HG03439 (cell line): Measurements from ENCODE around the gene MIP.
"Not testable (repeated sequence)": the region's sequence is repeated elsewhere in the genome, so short reads cannot be mapped to it uniquely, and the experiment has no call there.

Source experiments
- ATAC-seq: cut with Tn5 transposase; IDR thresholded peaks from one replicate; pipeline ENCODE4 v1.9.1; 2021; ENCODE audit warnings: mild to moderate bottlenecking, moderate library complexity; ENCODE audit not compliant: unreplicated experiment

MIP gene

DNA sequence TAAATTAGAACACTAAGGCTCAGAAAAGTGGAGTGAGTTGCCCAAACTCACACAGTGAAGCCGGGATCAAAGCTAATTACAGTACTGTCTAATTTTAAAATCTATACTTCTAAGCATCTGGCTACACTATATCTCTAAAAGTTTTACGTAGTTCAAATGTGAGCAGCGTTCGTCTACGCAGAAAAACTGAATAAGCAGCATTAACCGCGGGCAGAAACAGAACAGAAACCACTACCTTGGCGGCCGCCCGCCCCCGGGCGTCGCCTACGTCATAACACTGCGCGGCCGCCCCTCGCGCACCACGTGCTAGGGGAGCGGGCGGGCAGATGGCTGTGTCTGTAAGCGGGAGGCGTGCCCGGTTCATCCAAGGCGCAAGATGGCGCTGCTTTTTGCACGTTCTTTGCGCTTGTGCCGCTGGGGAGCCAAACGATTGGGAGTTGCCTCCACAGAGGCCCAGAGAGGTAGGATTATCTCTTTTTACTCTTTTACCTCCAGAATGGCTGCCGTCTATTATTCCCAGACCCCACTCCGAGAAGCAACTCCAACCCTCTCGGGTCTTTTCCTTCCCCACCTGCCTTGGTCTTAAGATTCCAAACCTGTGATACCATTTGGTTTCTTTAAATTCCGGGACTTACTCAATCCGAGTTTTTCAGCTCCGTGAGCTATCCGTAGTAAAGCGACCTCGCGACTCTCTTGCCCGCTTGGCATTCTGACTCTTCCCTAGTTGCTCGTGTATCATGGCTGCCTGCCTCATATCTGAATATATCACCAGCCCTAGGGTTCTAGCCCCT lies 14.0 kb upstream of the MIP start, which contains the start of gene SPRYD4:
TSS of gene SPRYD4 (plus strand) at position 363 of the 791 bp plus-strand sequence. CDS start at position 377, 14 bp downstream.
- ATAC-seq, result peak; percentile 84

DNA sequence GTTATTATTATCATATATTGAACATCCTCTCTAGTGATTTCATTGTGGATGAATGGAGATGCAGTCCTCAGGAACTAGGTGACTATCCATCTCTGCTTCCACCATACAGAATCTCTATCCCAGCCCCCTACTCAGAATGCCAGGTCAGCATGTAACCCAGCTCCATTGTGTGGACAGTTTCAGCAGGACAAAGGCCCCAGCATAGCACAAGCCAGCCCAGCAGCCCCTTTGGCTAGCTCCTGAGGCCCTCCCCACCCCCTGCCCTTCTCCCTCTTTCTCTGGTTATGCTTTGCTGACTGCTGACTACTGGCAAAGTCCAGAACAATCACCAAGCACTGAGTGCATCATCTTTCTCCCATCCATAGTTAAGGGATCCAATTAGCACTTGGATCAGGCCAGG lies 8.1 kb upstream of the MIP start:
- ATAC-seq, result no peak

DNA sequence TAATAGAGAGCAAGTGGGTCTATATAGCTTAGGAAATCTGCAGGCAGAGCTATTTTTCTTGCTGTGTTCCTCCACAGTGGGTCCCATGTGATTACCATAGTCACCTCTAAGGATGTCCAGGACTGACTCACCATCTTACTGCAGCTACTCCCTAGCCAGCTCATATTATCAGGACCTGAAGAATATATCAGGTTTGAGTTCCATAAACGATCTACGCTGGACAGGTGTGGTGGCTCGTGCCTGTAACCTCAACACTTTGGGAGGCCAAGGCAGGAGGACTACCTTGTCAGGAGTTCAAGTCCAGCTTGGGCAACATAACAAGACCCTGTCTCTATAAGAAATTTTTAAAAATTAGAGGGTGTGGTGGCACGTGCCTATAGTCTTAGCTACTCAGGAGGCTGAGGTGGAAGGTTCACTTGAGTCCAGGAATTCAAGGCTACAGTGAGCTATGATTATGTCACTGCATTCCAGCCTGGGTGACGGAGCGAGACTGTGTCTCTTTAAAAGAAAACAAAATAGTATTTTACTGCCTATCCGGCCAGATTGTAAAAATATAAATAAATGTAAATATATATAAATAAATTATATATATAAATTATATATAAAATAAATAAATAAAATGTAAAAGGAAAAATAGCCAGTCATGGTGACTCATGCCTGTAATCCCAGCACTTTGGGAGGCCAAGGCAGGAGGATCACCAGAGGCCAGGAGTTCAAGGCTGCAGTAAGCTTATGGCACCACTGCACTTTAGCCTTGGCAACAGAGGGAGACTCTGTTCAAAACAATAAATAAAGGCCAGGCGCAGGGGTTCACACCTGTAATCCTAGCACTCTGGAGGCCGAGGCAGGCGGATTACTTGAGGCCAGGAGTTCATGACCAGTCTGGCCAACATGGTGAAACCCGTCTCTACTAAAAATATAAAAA lies 7.0 kb upstream of the MIP start:
- no peak for ATAC-seq

DNA sequence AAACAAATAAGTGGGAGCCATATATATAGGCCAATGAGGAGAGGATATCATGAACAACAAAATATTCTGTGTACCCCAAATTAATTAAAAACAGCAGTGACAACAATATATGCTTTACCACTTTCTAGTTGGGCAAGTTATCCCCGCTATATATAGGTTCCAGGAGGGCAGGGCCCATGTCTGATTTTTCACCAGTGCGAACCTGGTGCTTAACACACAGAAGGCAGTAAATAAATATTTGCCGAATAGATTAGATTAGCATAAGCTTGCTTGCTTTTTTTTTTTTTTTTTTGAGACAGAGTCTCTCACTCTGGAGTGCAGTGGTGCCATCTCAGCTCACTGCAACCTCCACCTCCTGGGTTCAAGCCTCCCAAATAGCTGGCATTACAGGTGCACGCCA lies 3.4 kb upstream of the MIP start:
- no peak for ATAC-seq

DNA sequence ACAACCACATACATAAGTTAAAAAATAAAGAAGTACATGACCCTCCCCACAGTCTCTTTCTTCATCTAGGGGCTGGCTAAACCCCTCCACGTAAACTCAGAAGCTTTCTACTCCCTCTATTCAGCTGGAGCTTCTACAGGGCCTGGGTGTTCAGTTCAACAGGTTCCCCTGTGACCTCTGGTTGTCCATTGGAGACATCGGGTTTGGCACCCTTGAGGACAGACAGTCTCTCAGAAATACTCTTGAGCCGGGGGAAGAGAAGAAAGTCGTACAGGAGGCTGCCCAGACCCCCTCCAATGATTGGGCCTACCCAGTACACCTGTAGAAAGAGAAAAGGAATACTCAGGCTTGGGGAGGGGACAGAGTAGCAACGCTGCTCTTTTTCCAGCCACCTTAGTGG lies 3.3 kb downstream of the MIP start:
- ATAC-seq, result no peak

DNA sequence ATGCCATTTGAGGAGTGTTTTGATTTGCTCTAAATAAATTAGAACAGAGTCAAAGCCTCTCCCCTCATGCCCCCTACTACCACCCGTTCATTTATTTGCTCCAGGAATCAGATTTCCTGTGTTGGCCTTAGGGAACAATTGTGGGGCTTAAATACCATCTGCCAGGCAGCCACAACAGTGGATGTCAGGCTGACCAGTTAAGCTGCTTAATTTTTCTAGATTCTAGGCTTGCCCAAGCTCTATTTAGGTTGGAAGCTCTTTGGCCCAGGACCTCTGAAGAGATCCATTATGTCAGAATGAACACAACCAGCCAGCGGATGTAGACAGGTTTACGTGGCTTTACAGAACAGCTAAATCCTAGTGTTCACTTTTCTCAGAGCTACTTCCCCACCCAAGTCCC lies 4.2 kb downstream of the MIP start:
- no peak for ATAC-seq

DNA sequence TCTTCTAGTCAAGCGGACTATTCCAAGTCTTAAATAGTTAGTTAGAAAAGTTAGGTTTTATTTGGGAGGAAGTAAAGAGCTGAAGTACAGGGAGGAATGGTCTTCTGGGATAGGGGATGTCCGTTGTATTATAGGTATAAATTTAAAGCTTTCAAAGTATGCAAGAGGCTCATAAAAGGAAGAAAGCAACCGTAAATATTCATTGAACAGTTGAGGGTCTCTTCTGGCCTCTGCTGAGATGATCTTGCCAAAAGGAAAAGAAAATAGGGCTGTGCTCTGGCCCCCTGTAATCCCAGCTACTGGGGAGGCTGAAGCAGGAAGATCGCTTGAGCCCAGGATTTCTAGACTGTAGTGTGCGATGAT lies 4.9 kb downstream of the MIP start:
- no peak for ATAC-seq

DNA sequence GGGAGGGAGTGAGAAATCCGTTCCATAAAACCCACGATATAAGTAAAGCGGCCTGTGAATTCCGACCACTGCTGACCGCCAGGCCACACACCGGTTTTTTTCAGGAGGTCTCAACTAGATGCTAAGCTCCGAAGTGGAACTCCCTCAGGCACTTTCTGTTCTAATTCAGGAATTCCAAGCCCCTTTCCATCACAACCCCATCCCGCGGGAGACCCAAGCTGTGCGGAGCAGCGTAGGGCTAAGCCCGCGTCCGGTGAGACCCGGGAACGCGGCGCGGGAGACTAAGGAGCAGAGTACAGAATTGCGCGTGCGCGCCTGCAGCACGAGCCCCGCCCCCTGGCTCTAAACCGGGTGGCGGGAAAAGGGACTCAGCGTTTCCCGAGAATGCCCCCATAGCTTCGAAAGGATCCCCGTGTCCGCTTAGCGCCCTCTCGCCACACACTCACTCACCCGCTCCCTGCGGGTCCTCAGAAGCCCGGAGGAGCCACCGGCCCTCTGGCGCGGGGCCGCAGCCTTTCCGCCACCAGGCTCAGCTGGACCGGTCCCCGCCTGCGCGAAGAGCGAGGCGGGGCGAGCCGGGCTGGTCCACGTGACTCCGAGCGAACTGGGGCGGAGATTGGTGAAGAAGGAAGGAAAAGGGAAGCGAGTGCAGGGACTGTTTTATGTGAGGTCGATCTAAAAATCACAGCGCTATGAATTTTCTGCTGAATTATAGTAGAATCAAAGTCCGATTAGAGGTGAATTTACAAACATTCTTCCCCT lies 5.4 kb downstream of the MIP start, which contains the start of gene TIMELESS:
TSS of gene TIMELESS (minus strand) at position 567 of the 762 bp plus-strand sequence. CDS start 15,256 bp downstream, outside the sequence.
- peak; percentile 91 for ATAC-seq

DNA sequence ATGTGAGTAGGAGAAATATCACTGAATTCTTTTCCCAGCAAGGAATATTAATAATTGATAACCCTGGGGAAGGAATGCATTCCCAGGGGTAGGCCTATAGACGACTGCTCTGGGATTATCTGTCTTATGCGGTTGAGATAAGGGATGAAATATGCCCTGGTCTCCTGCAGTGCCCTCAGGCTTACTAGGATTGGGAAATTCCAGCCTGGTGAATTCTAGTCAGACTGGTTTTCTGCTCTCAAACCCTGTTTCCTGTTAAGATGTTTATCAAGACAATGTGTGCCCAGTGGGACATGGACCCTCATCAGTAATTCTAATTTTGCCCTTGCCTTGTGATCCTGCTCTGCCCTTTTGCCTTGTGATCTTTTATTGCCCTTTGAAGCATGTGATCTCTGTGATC lies 11.2 kb downstream of the MIP start:
- not testable (repeated sequence) for ATAC-seq

DNA sequence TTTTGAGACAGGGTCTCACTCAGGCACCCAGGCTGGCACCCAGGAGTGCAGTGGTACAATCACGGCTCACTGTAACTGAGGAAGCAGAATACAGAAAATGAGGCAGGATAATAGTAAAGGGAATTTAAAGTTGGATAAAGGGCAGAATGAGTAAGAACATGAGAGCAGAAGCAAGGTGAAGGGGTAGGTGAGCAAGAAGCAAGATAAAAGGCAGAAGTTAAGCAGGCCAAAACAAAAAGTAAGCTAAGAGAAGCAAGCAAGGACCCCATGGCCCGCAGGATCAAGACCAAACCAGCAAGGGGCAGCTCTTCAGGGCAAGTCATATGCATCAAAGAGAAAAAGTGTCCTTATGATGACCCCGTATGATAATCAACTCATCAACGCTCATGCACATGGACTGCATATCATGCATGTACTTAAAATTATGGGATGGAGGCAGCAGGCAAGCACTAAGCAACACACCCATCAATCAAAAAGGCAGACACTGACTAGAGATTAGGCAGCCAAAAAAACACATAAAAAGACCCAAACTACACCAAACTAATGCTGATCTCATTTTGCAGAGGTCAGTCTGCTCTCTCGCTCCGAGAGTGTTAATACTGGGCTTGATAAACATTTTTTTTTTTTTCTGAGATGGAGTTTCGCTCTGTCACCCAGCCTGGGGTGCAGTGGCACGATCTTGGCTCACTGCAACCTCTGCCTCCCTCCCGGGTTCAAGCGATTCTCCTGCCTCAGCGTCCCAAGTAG lies 16.9 kb downstream of the MIP start:
- no peak for ATAC-seq

DNA sequence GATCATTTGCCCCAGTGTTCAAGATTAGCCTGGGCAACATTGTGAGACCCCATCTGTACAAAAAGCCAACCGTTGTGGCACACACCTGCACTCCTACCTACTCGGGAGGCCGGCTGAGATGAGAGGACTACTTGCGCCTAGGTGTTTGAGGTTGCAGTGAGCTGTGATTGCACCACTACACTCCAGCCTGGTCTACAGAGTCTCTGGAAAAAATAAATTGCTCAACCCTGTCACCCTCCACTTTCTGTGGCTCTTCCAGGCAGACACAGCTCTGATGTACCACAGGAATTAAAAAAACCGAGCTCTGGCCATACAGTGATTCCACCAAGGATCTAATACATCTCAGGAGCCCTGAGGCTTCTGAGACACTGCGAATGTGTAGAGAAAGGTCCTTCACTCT lies 19.6 kb downstream of the MIP start:
- ATAC-seq, result no peak

DNA sequence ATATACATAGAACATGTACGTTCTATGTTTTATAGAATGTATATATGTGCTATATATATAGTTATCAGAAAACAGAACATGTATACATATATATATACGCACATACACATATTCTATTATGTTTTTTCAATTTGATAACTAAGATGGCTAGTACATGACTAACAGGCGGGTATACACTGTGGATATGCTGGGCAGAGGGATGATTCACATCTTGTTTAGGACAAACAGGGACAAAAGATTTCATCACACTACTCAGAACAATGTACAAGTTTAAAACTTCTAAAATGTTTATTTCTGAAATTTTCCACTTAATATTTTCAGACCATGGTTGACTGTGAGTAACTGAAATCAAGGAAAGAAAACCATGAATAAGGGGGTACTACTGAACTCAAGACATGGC lies 22.6 kb downstream of the MIP start:
- ATAC-seq, result no peak

DNA sequence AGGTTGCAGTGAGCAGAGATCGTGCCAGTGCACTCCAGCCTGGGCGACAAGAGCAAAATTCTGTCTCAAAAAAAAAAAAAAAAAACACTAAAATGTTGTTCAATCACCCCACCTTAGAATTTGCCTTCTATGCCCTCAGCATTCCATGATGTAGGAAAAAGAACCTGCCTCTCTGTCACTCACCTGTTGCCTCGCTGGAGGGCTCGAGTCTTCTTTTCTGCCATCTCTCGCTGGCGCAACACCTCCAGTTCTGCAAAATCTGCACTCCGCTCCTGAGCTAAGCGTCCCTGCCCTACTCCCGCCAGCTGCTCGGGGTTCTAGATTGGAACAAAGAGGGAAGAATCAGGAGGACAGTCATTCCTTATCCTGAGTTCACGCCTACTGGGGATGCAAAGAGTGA lies 23.2 kb downstream of the MIP start:
- no peak for ATAC-seq

DNA sequence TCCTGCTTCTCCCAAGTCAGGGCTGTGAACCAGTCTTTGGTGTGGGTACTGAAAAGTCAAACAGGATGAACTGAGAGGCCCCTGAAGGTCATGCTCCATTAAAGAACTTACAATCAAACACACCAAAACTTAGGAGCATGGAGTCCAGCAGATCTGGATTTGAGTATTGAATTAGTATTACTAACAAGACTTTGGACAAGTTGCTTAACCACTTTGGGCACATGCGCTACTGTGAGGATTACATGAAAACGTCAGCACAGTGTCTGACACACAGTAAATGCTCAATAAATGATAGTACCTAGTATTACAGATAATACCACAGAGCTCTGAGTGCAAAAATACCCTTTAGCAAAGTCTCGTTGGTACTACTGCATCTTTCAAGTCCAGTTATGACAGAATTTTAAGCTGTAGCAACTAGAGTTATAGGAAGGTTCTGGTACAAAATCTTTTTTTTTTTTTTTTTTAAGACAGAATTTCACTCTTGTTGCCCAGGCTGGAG lies 28.5 kb downstream of the MIP start:
- ATAC-seq, result no peak

DNA sequence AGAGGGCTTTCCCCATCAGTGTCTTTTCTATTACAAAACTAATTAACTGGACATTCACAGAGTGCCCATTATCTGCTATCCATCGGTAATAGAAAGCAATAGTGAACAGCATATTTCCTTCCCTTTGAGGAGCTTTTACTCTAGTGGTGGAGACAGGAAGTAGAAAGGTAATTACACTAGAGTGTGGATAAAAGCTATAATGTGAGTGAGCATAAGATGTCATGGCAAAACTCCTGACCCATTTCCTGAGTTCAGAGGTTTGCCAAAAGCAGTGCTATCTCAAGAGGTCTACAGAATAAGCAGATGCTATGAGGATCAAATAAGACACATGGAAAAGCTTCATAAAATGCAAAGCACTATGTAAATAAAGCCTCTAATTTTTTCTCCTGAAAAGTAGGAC lies 29.3 kb downstream of the MIP start:
- ATAC-seq, result no peak

DNA sequence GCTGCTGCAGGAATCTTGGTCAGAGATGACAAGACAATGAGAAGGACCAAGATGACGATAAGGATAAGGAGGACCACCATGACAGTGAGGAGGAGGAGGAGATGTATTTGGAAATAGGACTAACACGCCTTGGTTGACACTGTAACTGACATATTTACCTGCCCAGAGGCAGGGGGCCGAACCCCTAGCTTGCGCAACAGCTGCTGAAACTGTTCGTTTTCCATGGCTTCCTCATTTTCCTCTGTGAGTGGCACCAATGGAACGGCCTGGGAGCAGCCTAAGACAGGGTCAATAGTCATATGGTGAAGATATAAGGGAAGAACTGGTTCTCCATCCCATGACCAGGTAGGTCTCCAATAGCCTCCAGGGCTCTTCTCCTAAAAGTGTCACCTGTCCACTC lies 34.0 kb downstream of the MIP start:
- no peak for ATAC-seq

DNA sequence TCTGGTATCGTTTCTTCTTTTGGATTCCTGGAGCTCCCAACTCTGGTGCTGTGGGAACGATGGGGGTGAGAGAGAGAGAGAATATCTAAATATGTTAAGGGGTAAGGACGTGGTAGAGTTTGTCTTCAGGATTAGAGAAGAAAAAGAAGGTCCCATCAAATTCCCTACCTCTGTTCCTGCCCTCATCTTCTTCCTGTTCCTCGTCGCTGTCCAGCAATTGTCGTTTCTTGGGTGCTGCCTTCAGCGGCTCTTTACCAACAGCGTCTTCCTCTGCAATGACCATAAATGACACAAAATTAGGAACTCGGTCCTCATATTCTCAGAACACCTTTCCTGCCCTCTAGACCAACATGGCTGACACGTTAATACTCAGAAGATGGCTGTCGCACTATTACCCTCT lies 36.7 kb downstream of the MIP start:
- no peak for ATAC-seq

DNA sequence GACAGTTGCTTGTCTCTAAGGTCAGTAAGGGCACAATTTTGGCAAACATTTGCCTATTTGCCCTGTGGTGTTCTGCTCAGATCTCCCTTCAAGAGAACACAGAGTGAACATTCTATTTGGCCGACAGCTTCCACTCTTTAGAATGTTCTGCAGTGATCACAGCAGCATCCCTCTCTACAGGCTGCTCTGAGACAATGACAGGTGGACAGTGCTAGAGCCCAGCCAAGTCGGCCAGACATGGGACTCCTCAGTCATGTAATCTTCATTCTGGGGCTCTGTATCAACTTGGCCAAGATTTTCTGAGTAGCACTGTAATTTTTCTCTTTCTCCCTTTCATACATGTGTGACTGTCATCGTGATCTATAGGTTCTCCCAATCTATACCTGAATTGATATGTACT lies 40.1 kb downstream of the MIP start:
- no peak for ATAC-seq

DNA sequence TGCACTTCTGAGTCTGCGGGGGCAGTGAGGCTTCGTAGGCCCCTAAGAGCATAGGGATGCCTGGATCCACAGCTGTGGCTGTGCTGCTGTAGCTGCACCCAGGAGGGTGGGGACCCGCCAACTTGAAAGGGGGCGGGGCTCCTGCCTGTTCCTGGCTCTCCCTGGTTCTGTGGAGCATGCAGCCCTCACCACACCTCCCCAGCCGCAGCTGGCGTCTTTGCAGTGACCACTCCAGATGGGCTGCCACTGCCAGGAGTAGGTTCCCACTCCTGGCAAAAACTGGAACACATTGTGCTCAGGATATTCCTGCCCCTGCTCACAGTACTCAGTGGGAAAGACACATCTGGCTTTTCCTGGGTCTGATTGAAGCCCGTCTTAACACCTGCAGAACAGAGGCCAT lies 41.1 kb downstream of the MIP start:
- no peak for ATAC-seq
